HEK293 (cell line): ENCODE results near the gene CCDC187.

Source experiments
- GLI2 ChIP-seq: fragments of 450-650 bp; formaldehyde crosslinking; IDR thresholded peaks from 2 replicates; pipeline ENCODE4; 2017; ENCODE audit warnings: missing biosample characterization, missing genetic modification characterization, low read depth, borderline replicate concordance
- IKZF3 ChIP-seq: fragments of 450-650 bp; IDR thresholded peaks from 2 replicates; pipeline ENCODE4 v1.5.0; 2018; ENCODE audit warnings: missing biosample characterization, mild to moderate bottlenecking, missing genetic modification characterization, moderate library complexity
- OSR2 ChIP-seq: fragments of 450-650 bp; formaldehyde crosslinking; IDR thresholded peaks from 2 replicates; pipeline ENCODE4 v1.5.1; 2016; ENCODE audit warnings: missing biosample characterization, missing genetic modification characterization
- OVOL3 ChIP-seq: fragments of 450-650 bp; formaldehyde crosslinking; IDR thresholded peaks from 2 replicates; pipeline ENCODE4 v1.5.1; 2016; ENCODE audit warnings: missing biosample characterization, missing genetic modification characterization
- PATZ1 ChIP-seq: fragments of 450-650 bp; formaldehyde crosslinking; IDR thresholded peaks from 2 replicates; pipeline ENCODE4 v1.5.1; 2016; ENCODE audit warnings: missing biosample characterization, missing genetic modification characterization
- PBX3 ChIP-seq: sonication (generic); formaldehyde crosslinking; IDR thresholded peaks from 2 replicates; pipeline ENCODE4 v1.8.1; 2022; ENCODE audit warnings: mild to moderate bottlenecking, moderate library complexity, missing genetic modification reagents
- REPIN1 ChIP-seq: fragments of 450-650 bp; formaldehyde crosslinking; IDR thresholded peaks from 2 replicates; pipeline ENCODE4 v1.5.1; 2017; ENCODE audit warnings: missing biosample characterization, missing genetic modification characterization, low read depth
- TCF7L2 ChIP-seq: IDR thresholded peaks from 2 replicates; pipeline ENCODE4 v1.6.1; 2011; ENCODE audit warnings: low read depth, mild to moderate bottlenecking, inconsistent platforms, low read length, moderate library complexity, borderline replicate concordance
- ZNF114 ChIP-seq: fragments of 450-650 bp; formaldehyde crosslinking; IDR thresholded peaks from 2 replicates; pipeline ENCODE4 v1.5.0; 2017; ENCODE audit warnings: missing biosample characterization, missing genetic modification characterization
- ZNF132 ChIP-seq: fragments of 450-650 bp; formaldehyde crosslinking; IDR thresholded peaks from 2 replicates; pipeline ENCODE4 v1.5.1; 2017; ENCODE audit warnings: missing biosample characterization, missing genetic modification characterization, borderline replicate concordance
- ZNF138 ChIP-seq: fragments of 450-650 bp; formaldehyde crosslinking; IDR thresholded peaks from 2 replicates; pipeline ENCODE4 v1.5.1; 2016; ENCODE audit warnings: missing biosample characterization, missing genetic modification characterization, borderline replicate concordance
- ZNF202 ChIP-seq: fragments of 450-650 bp; formaldehyde crosslinking; IDR thresholded peaks from 2 replicates; pipeline ENCODE4 v1.5.1; 2016; ENCODE audit warnings: missing biosample characterization, missing genetic modification characterization, borderline replicate concordance
- ZNF221 ChIP-seq: fragments of 450-650 bp; formaldehyde crosslinking; IDR thresholded peaks from 2 replicates; pipeline ENCODE4 v1.5.1; 2017; ENCODE audit warnings: missing biosample characterization, missing genetic modification characterization, borderline replicate concordance
- ZNF248 ChIP-seq: fragments of 450-650 bp; formaldehyde crosslinking; IDR thresholded peaks from 2 replicates; pipeline ENCODE4 v1.5.1; 2017; ENCODE audit warnings: missing biosample characterization, missing genetic modification characterization
- ZNF302 ChIP-seq: fragments of 450-650 bp; formaldehyde crosslinking; IDR thresholded peaks from 2 replicates; pipeline ENCODE4 v1.5.1; 2016; ENCODE audit warnings: missing biosample characterization, missing genetic modification characterization, low read depth
- ZNF37A ChIP-seq: fragments of 450-650 bp; IDR thresholded peaks from 2 replicates; pipeline ENCODE4 v1.5.1; 2018; ENCODE audit warnings: missing biosample characterization, missing genetic modification characterization
- ZNF433 ChIP-seq: fragments of 450-650 bp; formaldehyde crosslinking; IDR thresholded peaks from 2 replicates; pipeline ENCODE4 v1.5.1; 2016; ENCODE audit warnings: missing biosample characterization, missing genetic modification characterization, low read depth
- ZNF544 ChIP-seq: fragments of 450-650 bp; formaldehyde crosslinking; IDR thresholded peaks from 2 replicates; pipeline ENCODE4 v1.5.0; 2017; ENCODE audit warnings: missing biosample characterization, missing genetic modification characterization
- ZNF654 ChIP-seq: fragments of 450-650 bp; formaldehyde crosslinking; IDR thresholded peaks from 2 replicates; pipeline ENCODE4 v1.5.1; 2016; ENCODE audit warnings: low read depth, missing biosample characterization, missing genetic modification characterization
- ZSCAN30 ChIP-seq: fragments of 450-650 bp; IDR thresholded peaks from 2 replicates; pipeline ENCODE4 v1.5.1; 2018; ENCODE audit warnings: missing biosample characterization, mild to moderate bottlenecking, missing genetic modification characterization, moderate library complexity
- TF ChIP-seq, protein P1 (sequence below): fragments of 450-650 bp; formaldehyde crosslinking; IDR thresholded peaks from 2 replicates; pipeline ENCODE4 v1.5.1; 2016; ENCODE audit warnings: missing biosample characterization, missing genetic modification characterization
- TF ChIP-seq, protein P2 (sequence below): fragments of 450-650 bp; formaldehyde crosslinking; conservative IDR thresholded peaks from 2 replicates; pipeline ENCODE4 v1.5.1; 2016; ENCODE audit warnings: low read depth, missing biosample characterization, missing genetic modification characterization
- TF ChIP-seq, protein P3 (sequence below): fragments of 450-650 bp; formaldehyde crosslinking; IDR thresholded peaks from 2 replicates; pipeline ENCODE4 v1.5.1; 2016; ENCODE audit warnings: missing biosample characterization, missing genetic modification characterization
- TF ChIP-seq, protein P4 (sequence below): fragments of 450-650 bp; formaldehyde crosslinking; IDR thresholded peaks from 2 replicates; pipeline ENCODE4 v1.5.1; 2016; ENCODE audit warnings: missing biosample characterization, missing genetic modification characterization
- TF ChIP-seq, protein P5 (sequence below): fragments of 450-650 bp; formaldehyde crosslinking; IDR thresholded peaks from 2 replicates; pipeline ENCODE4 v1.5.1; 2017; ENCODE audit warnings: missing biosample characterization, missing genetic modification characterization

Gene CCDC187

GRCh38 chr9:136309806-136310220 lies 5.9 kb upstream of the CCDC187 start (continued):
- no peak for TF ChIP-seq TCF7L2
- TF ChIP-seq ZNF202 (tag by site-specific recombination): no peak
- no peak for TF ChIP-seq GLI2
- no peak; the same call in 1 of the 2 replicates for TF ChIP-seq OSR2
- TF ChIP-seq, protein P1, sequence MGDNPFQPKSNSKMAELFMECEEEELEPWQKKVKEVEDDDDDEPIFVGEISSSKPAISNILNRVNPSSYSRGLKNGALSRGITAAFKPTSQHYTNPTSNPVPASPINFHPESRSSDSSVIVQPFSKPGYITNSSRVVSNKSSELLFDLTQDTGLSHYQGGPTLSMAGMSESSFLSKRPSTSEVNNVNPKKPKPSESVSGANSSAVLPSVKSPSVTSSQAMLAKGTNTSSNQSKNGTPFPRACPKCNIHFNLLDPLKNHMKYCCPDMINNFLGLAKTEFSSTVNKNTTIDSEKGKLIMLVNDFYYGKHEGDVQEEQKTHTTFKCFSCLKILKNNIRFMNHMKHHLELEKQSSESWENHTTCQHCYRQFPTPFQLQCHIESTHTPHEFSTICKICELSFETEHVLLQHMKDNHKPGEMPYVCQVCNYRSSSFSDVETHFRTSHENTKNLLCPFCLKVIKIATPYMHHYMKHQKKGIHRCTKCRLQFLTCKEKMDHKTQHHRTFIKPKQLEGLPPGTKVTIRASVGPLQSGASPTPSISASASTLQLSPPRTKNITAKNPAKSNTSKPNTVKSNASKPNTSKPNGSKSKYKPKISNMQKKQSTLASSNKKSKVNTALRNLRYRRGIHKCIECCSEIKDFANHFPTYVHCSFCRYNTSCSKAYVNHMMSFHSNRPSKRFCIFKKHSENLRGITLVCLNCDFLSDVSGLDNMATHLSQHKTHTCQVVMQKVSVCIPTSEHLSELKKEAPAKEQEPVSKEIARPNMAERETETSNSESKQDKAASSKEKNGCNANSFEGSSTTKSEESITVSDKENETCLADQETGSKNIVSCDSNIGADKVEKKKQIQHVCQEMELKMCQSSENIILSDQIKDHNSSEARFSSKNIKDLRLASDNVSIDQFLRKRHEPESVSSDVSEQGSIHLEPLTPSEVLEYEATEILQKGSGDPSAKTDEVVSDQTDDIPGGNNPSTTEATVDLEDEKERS: no peak
- TF ChIP-seq, protein P2, sequence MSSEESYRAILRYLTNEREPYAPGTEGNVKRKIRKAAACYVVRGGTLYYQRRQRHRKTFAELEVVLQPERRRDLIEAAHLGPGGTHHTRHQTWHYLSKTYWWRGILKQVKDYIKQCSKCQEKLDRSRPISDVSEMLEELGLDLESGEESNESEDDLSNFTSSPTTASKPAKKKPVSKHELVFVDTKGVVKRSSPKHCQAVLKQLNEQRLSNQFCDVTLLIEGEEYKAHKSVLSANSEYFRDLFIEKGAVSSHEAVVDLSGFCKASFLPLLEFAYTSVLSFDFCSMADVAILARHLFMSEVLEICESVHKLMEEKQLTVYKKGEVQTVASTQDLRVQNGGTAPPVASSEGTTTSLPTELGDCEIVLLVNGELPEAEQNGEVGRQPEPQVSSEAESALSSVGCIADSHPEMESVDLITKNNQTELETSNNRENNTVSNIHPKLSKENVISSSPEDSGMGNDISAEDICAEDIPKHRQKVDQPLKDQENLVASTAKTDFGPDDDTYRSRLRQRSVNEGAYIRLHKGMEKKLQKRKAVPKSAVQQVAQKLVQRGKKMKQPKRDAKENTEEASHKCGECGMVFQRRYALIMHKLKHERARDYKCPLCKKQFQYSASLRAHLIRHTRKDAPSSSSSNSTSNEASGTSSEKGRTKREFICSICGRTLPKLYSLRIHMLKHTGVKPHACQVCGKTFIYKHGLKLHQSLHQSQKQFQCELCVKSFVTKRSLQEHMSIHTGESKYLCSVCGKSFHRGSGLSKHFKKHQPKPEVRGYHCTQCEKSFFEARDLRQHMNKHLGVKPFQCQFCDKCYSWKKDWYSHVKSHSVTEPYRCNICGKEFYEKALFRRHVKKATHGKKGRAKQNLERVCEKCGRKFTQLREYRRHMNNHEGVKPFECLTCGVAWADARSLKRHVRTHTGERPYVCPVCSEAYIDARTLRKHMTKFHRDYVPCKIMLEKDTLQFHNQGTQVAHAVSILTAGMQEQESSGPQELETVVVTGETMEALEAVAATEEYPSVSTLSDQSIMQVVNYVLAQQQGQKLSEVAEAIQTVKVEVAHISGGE (tag by site-specific recombination): no peak
- TF ChIP-seq, protein P3, sequence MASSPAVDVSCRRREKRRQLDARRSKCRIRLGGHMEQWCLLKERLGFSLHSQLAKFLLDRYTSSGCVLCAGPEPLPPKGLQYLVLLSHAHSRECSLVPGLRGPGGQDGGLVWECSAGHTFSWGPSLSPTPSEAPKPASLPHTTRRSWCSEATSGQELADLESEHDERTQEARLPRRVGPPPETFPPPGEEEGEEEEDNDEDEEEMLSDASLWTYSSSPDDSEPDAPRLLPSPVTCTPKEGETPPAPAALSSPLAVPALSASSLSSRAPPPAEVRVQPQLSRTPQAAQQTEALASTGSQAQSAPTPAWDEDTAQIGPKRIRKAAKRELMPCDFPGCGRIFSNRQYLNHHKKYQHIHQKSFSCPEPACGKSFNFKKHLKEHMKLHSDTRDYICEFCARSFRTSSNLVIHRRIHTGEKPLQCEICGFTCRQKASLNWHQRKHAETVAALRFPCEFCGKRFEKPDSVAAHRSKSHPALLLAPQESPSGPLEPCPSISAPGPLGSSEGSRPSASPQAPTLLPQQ (tag by site-specific recombination): no peak; the same call in 1 of the 2 replicates
- TF ChIP-seq ZNF544 (tag by site-specific recombination): peak; percentile 61; the same call in 1 of the 2 replicates
- TF ChIP-seq PATZ1 (tag by site-specific recombination): no peak
- no peak for TF ChIP-seq ZSCAN30
- no peak for TF ChIP-seq ZNF37A (tag by site-specific recombination)
- TF ChIP-seq, protein P4, sequence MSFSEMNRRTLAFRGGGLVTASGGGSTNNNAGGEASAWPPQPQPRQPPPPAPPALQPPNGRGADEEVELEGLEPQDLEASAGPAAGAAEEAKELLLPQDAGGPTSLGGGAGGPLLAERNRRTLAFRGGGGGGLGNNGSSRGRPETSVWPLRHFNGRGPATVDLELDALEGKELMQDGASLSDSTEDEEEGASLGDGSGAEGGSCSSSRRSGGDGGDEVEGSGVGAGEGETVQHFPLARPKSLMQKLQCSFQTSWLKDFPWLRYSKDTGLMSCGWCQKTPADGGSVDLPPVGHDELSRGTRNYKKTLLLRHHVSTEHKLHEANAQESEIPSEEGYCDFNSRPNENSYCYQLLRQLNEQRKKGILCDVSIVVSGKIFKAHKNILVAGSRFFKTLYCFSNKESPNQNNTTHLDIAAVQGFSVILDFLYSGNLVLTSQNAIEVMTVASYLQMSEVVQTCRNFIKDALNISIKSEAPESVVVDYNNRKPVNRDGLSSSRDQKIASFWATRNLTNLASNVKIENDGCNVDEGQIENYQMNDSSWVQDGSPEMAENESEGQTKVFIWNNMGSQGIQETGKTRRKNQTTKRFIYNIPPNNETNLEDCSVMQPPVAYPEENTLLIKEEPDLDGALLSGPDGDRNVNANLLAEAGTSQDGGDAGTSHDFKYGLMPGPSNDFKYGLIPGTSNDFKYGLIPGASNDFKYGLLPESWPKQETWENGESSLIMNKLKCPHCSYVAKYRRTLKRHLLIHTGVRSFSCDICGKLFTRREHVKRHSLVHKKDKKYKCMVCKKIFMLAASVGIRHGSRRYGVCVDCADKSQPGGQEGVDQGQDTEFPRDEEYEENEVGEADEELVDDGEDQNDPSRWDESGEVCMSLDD (tag by site-specific recombination): no peak
- TF ChIP-seq IKZF3 (tag by site-specific recombination): no peak
- TF ChIP-seq ZNF114 (tag by site-specific recombination): no peak; the same call in 1 of the 2 replicates
- TF ChIP-seq ZNF221 (tag by site-specific recombination): no peak
- TF ChIP-seq REPIN1 (tag by site-specific recombination): no peak; the same call in 1 of the 2 replicates
- no peak for TF ChIP-seq ZNF433 (tag by site-specific recombination)
- no peak for TF ChIP-seq ZNF302
- TF ChIP-seq ZNF138 (tag by site-specific recombination): no peak
- no peak for TF ChIP-seq ZNF654 (tag by site-specific recombination)
- TF ChIP-seq ZNF132 (tag by site-specific recombination): no peak
- no peak for TF ChIP-seq PBX3 (CRISPR knock-in tag)
- TF ChIP-seq OVOL3 (tag by site-specific recombination): no peak
- TF ChIP-seq, protein P5, sequence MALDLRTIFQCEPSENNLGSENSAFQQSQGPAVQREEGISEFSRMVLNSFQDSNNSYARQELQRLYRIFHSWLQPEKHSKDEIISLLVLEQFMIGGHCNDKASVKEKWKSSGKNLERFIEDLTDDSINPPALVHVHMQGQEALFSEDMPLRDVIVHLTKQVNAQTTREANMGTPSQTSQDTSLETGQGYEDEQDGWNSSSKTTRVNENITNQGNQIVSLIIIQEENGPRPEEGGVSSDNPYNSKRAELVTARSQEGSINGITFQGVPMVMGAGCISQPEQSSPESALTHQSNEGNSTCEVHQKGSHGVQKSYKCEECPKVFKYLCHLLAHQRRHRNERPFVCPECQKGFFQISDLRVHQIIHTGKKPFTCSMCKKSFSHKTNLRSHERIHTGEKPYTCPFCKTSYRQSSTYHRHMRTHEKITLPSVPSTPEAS (tag by site-specific recombination): peak; percentile 65
- TF ChIP-seq ZNF248: no peak
